Neural progenitor cell (in vitro differentiated cells): Measurements from ENCODE around the gene CENPN.

Source experiments
- CTCF ChIP-seq: fragments of 200-600 bp; sonication (generic); IDR thresholded peaks from 2 replicates; pipeline ENCODE4 v1.5.1; 2017; ENCODE audit warnings: antibody characterized with exemption, mild to moderate bottlenecking
- EZH2 ChIP-seq: fragments of 200-600 bp; sonication (generic); IDR thresholded peaks from 2 replicates; pipeline ENCODE4 v1.6.1; 2017; ENCODE audit warnings: antibody characterized with exemption, mild to moderate bottlenecking, moderate library complexity
- EZH2phosphoT487 ChIP-seq: fragments of 200-600 bp; sonication (generic); IDR thresholded peaks from 2 replicates; pipeline ENCODE4 v1.6.1; 2017; ENCODE audit warnings: antibody characterized with exemption

- no peak for TF ChIP-seq CTCF
- TF ChIP-seq EZH2phosphoT487 = no peak
- TF ChIP-seq EZH2 = no peak
Measured at GRCh38 chr16:81014672-81015071, 7.7 kb downstream of the CENPN start.
